ENCODE measurements around the gene PRPF38A. TPM values are rescaled to one million over a fixed set of nuclear protein-coding genes. Genes with fewer than 3 reads are reported as not detected.

PRPF38A gene
- total and polyA plus RNA-seq, 2 of the 4 experiments (the other 2 are of a cell fraction) = 19.0 to 23.5 TPM

- Histone ChIP-seq H3K56ac (ENCODE audit: extremely low read depth, insufficient read depth, low read length) (no peak overlapping the region), H4K20me1 (ENCODE audit: insufficient read depth, low read length) (no peaks in the 10 kb centered on the region; the same call in 1 of the 2 replicates), H2AK9ac (replicated peaks; ENCODE audit: low read depth, low read length, poor library complexity) (no peak overlapping the region), H2BK120ac (ENCODE audit: low read depth, low read length) (no peak overlapping the region), H3K4me2 (ENCODE audit: low read depth, low read length) (no peak overlapping the region), H3K79me1 (ENCODE audit: low read depth in 1 of 2, low read length in 2 of 2) (peaks cover 14 to 15% of the 10 kb centered on the region in 2 experiments), H3K9me3 (ENCODE audit: control insufficient read depth, insufficient read depth, low read length) (no peaks in the 10 kb centered on the region), H3K27me3 (ENCODE audit: control insufficient read depth, insufficient read depth, low read length) (no peaks in the 10 kb centered on the region), H4K8ac (ENCODE audit: low read depth in 2 of 2, low read length in 2 of 2) (no peak overlapping the region), H2AFZ (replicated peaks; ENCODE audit: low read length, poor library complexity) (no peak overlapping the region), H2AK5ac (ENCODE audit: low read depth, low read length) (no peak overlapping the region), H3K9me1 (ENCODE audit: insufficient read depth, low read length) (0 out of 2 replicates have a peak, but pooled peaks cover 8% of the 10 kb centered on the region), H3K23ac (ENCODE audit: low read depth, low read length) (no peak overlapping the region), H3K4ac (ENCODE audit: low read depth, low read length) (no peak overlapping the region), H2BK20ac (ENCODE audit: low read depth, low read length) (no peak overlapping the region), H3K4me3 (ENCODE audit: insufficient read depth, low read depth, low read length) (no peak overlapping the region), H3K27ac (ENCODE audit: insufficient read depth, low read length) (no peak overlapping the region), H3K14ac (replicated peaks; ENCODE audit: low read depth, low read length) (no peak overlapping the region), H3K4me1 (ENCODE audit: control insufficient read depth, insufficient read depth, low read length) (no peaks in the 10 kb centered on the region), H3K18ac (ENCODE audit: low read depth, low read length) (no peak overlapping the region), H3K36me3 (ENCODE audit: control insufficient read depth, insufficient read depth, low read length) (peaks cover 91% of the 10 kb centered on the region), H2BK5ac (ENCODE audit: low read depth, low read length, poor library complexity, severe bottlenecking) (no peak overlapping the region), H4K91ac (ENCODE audit: insufficient read depth, low read depth, low read length) (no peak overlapping the region), H3K9ac (ENCODE audit: low read depth, low read length) (no peak overlapping the region), H4K5ac (ENCODE audit: low read depth, low read length) (no peak overlapping the region), H2BK15ac (ENCODE audit: low read depth, low read length) (no peak overlapping the region)
- WGBS, 2 experiments (ENCODE audit: extremely low coverage in 2 of 2, insufficient read length in 1 of 2) = 60% methylated on average over 1 of the region's 8 CpGs; no CpG with 5 or more reads in 1 of the 2 experiments
- dilution Hi-C loops (cut with HindIII; ENCODE audit: low sequenced_read_pairs, unreplicated experiment) = no loop called here
- ChIA-PET CTCF (no interaction called here), POLR2A (ENCODE audit: unreplicated experiment) (no interaction called here)
- in situ Hi-C loops (cut with MboI; ENCODE audit: low sequenced_read_pairs) = no loop called here
- ATAC-seq (ENCODE audit: low read depth) = no peak
- no peak for DNase-seq
- no TSS peak for BruUV-seq (replicated peaks)
- intact Hi-C loops (cut with micrococcal nuclease) = no loop called here
- TF ChIP-seq RAD21 (IDR thresholded peaks at IDR 0.05; ENCODE audit: low read length) (no peak), CHD1 (IDR thresholded peaks at IDR 0.05; ENCODE audit: low read depth, low read length) (no peak), CTCF (conservative IDR thresholded peaks at IDR 0.05; ENCODE audit: low read depth, low read length) (no peak), BHLHE40 (IDR thresholded peaks at IDR 0.05; ENCODE audit: low read depth, low read length) (no peak), FOS (IDR thresholded peaks at IDR 0.05; ENCODE audit: low read depth, low read length) (no peak), ELK1 (IDR thresholded peaks at IDR 0.05; ENCODE audit: borderline replicate concordance, low read depth, low read length) (no peak), RFX5 (IDR thresholded peaks at IDR 0.05; ENCODE audit: low read depth, low read length) (no peak), MXI1 (IDR thresholded peaks at IDR 0.05; ENCODE audit: borderline replicate concordance, low read depth, low read length) (no peak), RCOR1 (IDR thresholded peaks at IDR 0.05; ENCODE audit: insufficient replicate concordance, low read length) (no peak), NFE2L2 (IDR thresholded peaks at IDR 0.05; ENCODE audit: low read depth, low read length) (no peak)
Observed at GRCh38 chr1:52356818-52357355, 47.5 kb upstream of the PRPF38A start.
